ENCODE data around the gene PDE6G.

GRCh38 chr17:81647640-81648012, 8.7 kb downstream of the PDE6G start:
- TF ChIP-seq, protein P1, sequence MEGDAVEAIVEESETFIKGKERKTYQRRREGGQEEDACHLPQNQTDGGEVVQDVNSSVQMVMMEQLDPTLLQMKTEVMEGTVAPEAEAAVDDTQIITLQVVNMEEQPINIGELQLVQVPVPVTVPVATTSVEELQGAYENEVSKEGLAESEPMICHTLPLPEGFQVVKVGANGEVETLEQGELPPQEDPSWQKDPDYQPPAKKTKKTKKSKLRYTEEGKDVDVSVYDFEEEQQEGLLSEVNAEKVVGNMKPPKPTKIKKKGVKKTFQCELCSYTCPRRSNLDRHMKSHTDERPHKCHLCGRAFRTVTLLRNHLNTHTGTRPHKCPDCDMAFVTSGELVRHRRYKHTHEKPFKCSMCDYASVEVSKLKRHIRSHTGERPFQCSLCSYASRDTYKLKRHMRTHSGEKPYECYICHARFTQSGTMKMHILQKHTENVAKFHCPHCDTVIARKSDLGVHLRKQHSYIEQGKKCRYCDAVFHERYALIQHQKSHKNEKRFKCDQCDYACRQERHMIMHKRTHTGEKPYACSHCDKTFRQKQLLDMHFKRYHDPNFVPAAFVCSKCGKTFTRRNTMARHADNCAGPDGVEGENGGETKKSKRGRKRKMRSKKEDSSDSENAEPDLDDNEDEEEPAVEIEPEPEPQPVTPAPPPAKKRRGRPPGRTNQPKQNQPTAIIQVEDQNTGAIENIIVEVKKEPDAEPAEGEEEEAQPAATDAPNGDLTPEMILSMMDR (IDR thresholded peaks at IDR 0.05), result no peak
- no peak for TF ChIP-seq POLR2A (IDR thresholded peaks at IDR 0.05)
